ENCODE data around the gene FBXW7. TPM values are rescaled to one million over a fixed set of nuclear protein-coding genes. Genes with fewer than 3 reads are reported as not detected.

Gene FBXW7
- total RNA-seq, 2 donors from 2014 or later, result 37.7 to 55.0 TPM

DNA sequence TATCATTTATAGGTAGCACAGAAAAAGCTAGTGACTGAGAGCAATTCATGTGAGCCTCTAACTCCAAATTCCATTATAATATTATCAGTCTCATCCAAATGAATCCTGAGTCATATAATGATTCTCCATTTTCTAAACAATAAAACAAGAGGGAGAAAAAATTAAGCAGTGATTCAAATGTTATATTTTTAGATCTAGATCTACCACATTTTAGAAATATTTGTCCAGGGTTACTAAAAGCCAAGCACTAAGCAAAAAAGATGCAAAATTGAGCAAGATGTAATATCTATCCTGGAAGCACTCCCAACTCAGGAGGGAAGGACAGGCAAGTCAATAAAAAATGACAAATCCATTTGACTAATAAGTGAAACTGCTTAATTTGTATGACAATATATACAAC lies 172.8 kb downstream of the FBXW7 start:
- DNase-seq (ENCODE audit: low spot score), result no peak

GRCh38 chr4:152360045-152360410 lies 175.9 kb downstream of the FBXW7 start:
- no peak for DNase-seq (ENCODE audit: low spot score)
- intact Hi-C loops (cut with DNase I), result no loop called here

More for the DNA sequence above, 172.8 kb downstream of the FBXW7 start:
- intact Hi-C loops (cut with DNase I), result no loop called here

- no peak for DNase-seq (ENCODE audit: low spot score)
- intact Hi-C loops (cut with DNase I), result no loop called here
Measured at GRCh38 chr4:152359208-152360044, 176.5 kb downstream of the FBXW7 start.

DNA sequence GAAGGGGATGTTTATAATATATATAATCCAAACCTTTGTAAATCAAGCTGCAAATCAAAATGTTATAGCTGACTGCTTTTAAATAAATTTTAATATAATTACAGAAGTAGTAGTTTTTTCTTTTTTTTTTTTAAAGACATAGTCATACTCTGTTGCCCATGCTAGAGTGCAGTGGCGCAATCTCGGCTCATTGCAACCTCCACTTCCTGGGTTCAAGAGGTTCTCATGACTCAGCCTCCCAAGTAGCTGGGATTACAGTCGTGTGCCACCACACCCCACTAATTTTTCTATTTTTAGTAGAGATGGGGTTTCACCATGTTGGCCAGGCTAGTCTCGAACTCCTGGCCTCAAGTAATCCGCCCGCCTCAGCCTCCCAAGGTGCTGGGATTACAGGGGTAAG lies 178.7 kb downstream of the FBXW7 start:
- peak; percentile 81 for DNase-seq (ENCODE audit: low spot score)
- intact Hi-C loops (cut with DNase I), result no loop called here

GRCh38 chr4:152356428-152357034 lies 179.4 kb downstream of the FBXW7 start:
- intact Hi-C loops (cut with DNase I), result no loop called here
- no peak for DNase-seq (ENCODE audit: low spot score)

DNA sequence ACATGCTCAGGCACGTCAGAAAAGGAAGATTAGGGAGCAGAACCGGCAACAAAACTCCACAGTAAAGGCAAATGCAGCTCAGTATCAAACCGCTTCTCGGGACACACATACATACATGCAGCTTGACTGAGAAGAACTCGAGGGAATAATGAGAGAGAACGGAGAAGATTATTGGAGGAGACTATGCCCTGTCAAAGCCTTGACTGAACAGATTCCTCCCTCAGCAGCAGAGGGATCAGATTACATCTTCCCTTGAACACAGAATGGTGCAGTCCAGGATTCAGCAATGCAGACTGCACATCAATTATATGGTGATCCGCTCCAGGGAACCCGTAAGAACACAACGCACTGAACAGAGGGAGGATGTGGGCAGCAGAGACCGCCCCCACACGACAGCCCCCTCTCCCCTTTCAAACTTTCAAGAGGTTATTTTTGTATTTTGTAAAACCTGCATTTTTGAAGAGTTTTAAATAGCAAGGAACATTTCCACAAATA lies 183.2 kb downstream of the FBXW7 start:
- intact Hi-C loops (cut with DNase I), result no loop called here
- DNase-seq (ENCODE audit: low spot score), result peak; percentile 78

DNA sequence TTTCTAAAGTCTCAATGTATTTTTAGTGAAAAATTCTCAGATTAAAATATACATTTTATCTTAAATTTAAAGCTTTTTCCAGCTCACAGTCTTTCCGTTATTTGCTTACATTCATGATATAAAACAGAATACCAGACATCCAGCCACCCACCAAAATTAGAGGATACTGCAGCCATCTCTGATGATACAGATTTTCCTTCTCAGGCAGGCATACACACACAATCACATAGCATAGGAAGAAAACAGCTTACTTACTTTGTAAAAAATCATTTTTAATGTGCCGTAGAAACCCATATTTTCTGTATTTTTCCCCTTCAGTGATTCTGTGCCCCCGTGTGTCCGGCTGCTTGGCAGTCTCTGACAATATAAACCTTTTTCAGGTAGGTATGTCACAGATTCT lies 183.7 kb downstream of the FBXW7 start:
- intact Hi-C loops (cut with DNase I), result no loop called here
- no peak for DNase-seq (ENCODE audit: low spot score)

DNA sequence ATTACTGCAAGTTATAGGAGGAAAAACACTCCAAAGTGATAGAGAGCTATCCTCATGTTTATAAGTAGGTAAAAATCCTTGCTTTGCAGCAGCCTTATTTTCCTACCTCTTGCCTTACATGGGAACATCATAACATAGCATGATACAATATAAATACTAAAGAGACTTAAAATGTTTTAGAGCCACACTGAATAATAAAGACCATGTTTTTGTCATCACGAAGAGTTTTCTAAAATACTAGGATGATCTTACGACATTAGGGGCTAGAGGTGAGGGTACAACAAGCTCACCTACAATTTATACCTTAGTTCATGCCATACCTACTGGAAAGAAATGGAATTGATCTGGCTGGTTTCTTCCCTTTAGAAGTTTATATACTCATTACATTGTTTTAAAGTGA lies 184.8 kb downstream of the FBXW7 start:
- DNase-seq (ENCODE audit: low spot score), result no peak
- intact Hi-C loops (cut with DNase I), result no loop called here

DNA sequence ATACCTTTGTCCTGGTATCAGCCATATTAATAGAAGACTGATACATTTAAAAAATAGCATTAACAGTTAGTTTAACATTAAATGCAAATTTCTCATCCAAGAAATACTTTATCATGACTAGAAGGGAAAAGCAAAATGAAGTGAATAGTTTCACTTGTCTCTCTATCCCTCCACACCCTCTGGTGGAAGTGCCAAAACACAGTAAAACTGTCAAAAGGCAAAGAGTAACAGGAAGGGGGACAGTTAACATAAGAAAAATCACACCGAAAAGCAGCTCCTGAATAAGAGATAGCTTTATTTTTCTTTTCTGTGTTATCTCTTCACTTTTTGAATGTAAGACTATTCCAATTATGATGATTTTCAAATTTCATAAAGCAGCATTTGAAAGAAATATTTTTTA lies 187.2 kb downstream of the FBXW7 start:
- intact Hi-C loops (cut with DNase I), result no loop called here
- no peak for DNase-seq (ENCODE audit: low spot score)

- intact Hi-C loops (cut with DNase I), result no loop called here
- no peak for DNase-seq (ENCODE audit: low spot score)
Measured at GRCh38 chr4:152346979-152347378, 188.9 kb downstream of the FBXW7 start.

DNA sequence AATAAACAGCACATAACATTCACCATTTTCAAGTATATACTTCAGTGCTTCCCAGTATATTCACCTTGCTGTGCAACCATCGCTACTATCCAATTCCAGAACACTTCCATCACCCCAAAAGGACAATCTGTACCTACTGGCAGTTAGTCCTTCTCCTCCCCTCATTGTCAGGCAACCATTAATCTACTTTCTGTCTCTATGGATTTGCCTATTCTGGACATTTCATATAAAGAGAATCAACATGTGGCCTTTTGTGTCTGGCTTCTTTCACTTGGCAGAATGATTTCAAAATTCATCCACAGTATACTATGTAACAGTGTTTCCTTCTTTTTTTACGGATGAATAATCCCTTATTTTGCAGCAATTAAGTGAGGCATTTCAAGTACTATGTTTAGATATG lies 189.4 kb downstream of the FBXW7 start:
- DNase-seq (ENCODE audit: low spot score), result no peak

GRCh38 chr4:152344001-152344400 lies 191.9 kb downstream of the FBXW7 start:
- DNase-seq (ENCODE audit: low spot score), result no peak
- intact Hi-C loops (cut with DNase I), result no loop called here

More for the DNA sequence above, 189.4 kb downstream of the FBXW7 start:
- intact Hi-C loops (cut with DNase I), result no loop called here

DNA sequence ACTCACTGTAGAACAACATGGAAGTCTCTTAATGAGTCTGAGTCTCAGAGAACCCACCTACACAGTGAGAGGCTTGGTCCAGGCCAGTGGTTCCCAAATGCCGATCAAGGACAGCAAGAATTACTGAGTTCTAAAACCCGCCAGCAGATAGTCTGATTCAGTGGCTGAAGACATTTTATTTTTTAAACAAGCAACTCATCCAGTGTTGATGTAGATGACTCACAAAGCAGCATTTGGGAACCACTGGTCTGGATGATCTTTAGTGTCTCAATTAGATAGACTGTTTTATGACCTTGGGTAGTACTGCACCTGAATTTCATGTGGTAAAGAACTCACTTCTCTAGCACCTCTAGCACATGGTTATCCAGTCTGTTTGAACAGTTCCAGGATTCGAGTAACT lies 193.6 kb downstream of the FBXW7 start:
- DNase-seq (ENCODE audit: low spot score), result no peak
- intact Hi-C loops (cut with DNase I), result no loop called here

- intact Hi-C loops (cut with DNase I), result no loop called here
- DNase-seq (ENCODE audit: low spot score), result no peak
Measured at GRCh38 chr4:152340818-152341217, 195.1 kb downstream of the FBXW7 start.

DNA sequence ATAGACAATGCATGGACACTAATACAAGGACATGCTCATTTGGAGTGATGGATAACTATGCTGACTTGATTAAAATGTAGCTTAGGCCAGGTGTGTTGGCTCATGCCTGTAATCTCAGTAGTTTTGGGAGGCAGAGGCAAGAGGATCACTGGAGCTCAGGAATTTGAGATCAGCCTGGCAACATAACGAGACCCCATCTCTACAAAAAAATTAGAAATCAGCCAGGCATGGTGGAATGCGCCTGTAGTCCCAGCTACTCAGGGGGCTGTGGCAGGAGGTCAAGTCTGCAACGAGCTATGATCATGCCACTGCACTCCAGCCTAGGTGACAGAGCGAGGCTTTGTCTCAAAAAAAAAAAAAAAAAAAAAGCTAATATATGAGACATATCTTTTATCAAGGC lies 196.3 kb downstream of the FBXW7 start:
- no peak for DNase-seq (ENCODE audit: low spot score)
- intact Hi-C loops (cut with DNase I), result no loop called here

GRCh38 chr4:152334931-152335330 lies 201.0 kb downstream of the FBXW7 start:
- DNase-seq (ENCODE audit: low spot score), result no peak
- intact Hi-C loops (cut with DNase I), result no loop called here

- DNase-seq (ENCODE audit: low spot score), result no peak
- intact Hi-C loops (cut with DNase I), result no loop called here
Measured at GRCh38 chr4:152331042-152331441, 204.8 kb downstream of the FBXW7 start.

- intact Hi-C loops (cut with DNase I), result no loop called here
- DNase-seq (ENCODE audit: low spot score), result no peak
Measured at GRCh38 chr4:152328582-152328981, 207.3 kb downstream of the FBXW7 start.

- intact Hi-C loops (cut with DNase I), result no loop called here
- DNase-seq (ENCODE audit: low spot score), result no peak
Measured at GRCh38 chr4:152327606-152328453, 208.1 kb downstream of the FBXW7 start.

GRCh38 chr4:152325831-152326230 lies 210.1 kb downstream of the FBXW7 start:
- no peak for DNase-seq (ENCODE audit: low spot score)
- intact Hi-C loops (cut with DNase I), result no loop called here

Data from posterior vena cava (tissue), 2 donors.